Right lobe of liver (tissue), 6 donors: ENCODE data around the gene FAM168A. TPM values are rescaled to one million over a fixed set of nuclear protein-coding genes. Genes with fewer than 3 reads are reported as not detected.
A peak's percentile ranks its signal among the peaks of the same experiment; 100 is the strongest.

Experiments used
- ATAC-seq, 4 donors: fragments of 200-7000 bp; cut with Tn5 transposase; one replicate each; pipeline ENCODE4 v1.9.1; 2020; ENCODE audit warnings: mild to moderate bottlenecking in 4 of 4, moderate library complexity in 4 of 4
- DNase-seq, 3 donors: peaks; one replicate each; pipeline ENCODE4 v3.0.0-alpha.2; 2020
- H3K27ac ChIP-seq, 3 donors: fragments of 200-600 bp; one replicate each; pipeline ENCODE4 v1.8.0; 2022
- H3K27me3 ChIP-seq, 2 donors: fragments of 200-600 bp; one replicate each; pipeline ENCODE4 v1.8.0; 2022
- H3K36me3 ChIP-seq, 4 donors: fragments of 200-600 bp; sonication (generic) in 1 of 4; one replicate each; pipeline versions ENCODE4 v1.5.1 to v1.8.0; 2017 to 2022; ENCODE audit warnings: control low read depth in 1 of 4
- H3K4me1 ChIP-seq, 4 donors: fragments of 200-600 bp; sonication (generic) in 1 of 4; one replicate each; pipeline versions ENCODE4 v1.5.1 to v1.8.0; 2017 to 2022; ENCODE audit warnings: control low read depth in 1 of 4
- H3K4me3 ChIP-seq, 3 donors: fragments of 200-600 bp; one replicate each; pipeline ENCODE4 v1.8.0; 2022
- H3K9me3 ChIP-seq, 4 donors: fragments of 200-600 bp; sonication (generic) in 1 of 4; one replicate each; pipeline versions ENCODE4 v1.5.1 to v1.8.0; 2017 to 2022; ENCODE audit warnings: control low read depth in 1 of 4
- CTCF ChIP-seq, 4 donors: fragments of 200-600 bp in 3 of 4; fragments of 450-650 bp in 1 of 4; IDR thresholded peaks; one replicate each; pipeline versions ENCODE4 v1.5.1 to v1.8.0; 2016 to 2022; ENCODE audit warnings: antibody characterized with exemption in 4 of 4, mild to moderate bottlenecking in 2 of 4
- POLR2A ChIP-seq: fragments of 450-650 bp; IDR thresholded peaks from one replicate; pipeline ENCODE4 v1.6.1; 2017; ENCODE audit warnings: antibody characterized with exemption, mild to moderate bottlenecking
- WGBS: methylation state at CpG from one replicate; pipeline ENCODE4 v1.1.6; 2018; ENCODE audit warnings: low coverage, low lambda C conversion rate; ENCODE audit not compliant: insufficient coverage; ENCODE audit errors: missing lambda C conversion rate; 5-methylcytosine and 5-hydroxymethylcytosine counted together
- intact Hi-C, 2 donors: fragments of 100-400 bp; cut with DNase I; formaldehyde crosslinking; loops; one replicate each; pipeline versions ENCODE4 v1.11.2 to v1.14.1; 2022
- total RNA-seq, 6 experiments: library from RNA; depleted of rRNA in 2 of 6; stranded (reverse); fragments of >200 nt in 2 of 6; fragmentation: NEBNext Ultra II Directional in 3 of 6; extraction: Animal tissue kit (Norgen Biotek cat#: 25700) in 3 of 6; gene quantifications; one replicate each; pipeline versions ENCODE4 v1.1.0 to v1.2.4, GENCODE V29; 2016 to 2023
- donor health status: DM: no; HTN: yes; CAD: no.
- donor health status: DM: no; HTN: no; CAD: no.
- donor health status: DM: no; HTN: no; CAD: no.
- donor health status: DM: no; HTN: yes; CAD: no.
- donor health status: DM: no; HTN: yes; CAD: no.

FAM168A gene
- total RNA-seq, 6 experiments from 2014 or later: 13.0 to 21.5 (median 15.9) TPM

- Histone ChIP-seq H3K27me3 (no peaks in the 10 kb centered on the region), H3K27ac (no peak overlapping the region), H3K36me3 (no peaks in the 10 kb centered on the region), H3K4me3 (no peak overlapping the region), H3K9me3 (no peaks in the 10 kb centered on the region), H3K4me1 (no peaks in the 10 kb centered on the region)
- no peak for TF ChIP-seq POLR2A
- no peak for TF ChIP-seq CTCF (IDR thresholded peaks at IDR 0.05)
- intact Hi-C loops: no loop called here
- ATAC-seq (no peak), DNase-seq (no peak)
- WGBS: 57% methylated on average over 1 of the region's 20 CpGs
Measured at GRCh38 chr11:73367482-73368024, 230.4 kb downstream of the FAM168A start.

- Histone ChIP-seq H3K27ac (no peak overlapping the region), H3K27me3 (no peaks in the 10 kb centered on the region), H3K4me1 (no peaks in the 10 kb centered on the region), H3K36me3 (no peaks in the 10 kb centered on the region), H3K9me3 (no peaks in the 10 kb centered on the region), H3K4me3 (no peak overlapping the region)
- no peak for DNase-seq
- intact Hi-C loops: no loop called here
- TF ChIP-seq CTCF (IDR thresholded peaks at IDR 0.05): no peak
- TF ChIP-seq POLR2A: no peak
- ATAC-seq: no peak
- 64% methylated on average over 6 of the region's 6 CpGs for WGBS
Measured at GRCh38 chr11:73366953-73367352, 231.0 kb downstream of the FAM168A start.

- Histone ChIP-seq H3K36me3 (no peaks in the 10 kb centered on the region), H3K4me3 (no peak overlapping the region), H3K27me3 (no peaks in the 10 kb centered on the region), H3K27ac (no peak overlapping the region), H3K9me3 (no peaks in the 10 kb centered on the region), H3K4me1 (no peaks in the 10 kb centered on the region)
- TF ChIP-seq CTCF (IDR thresholded peaks at IDR 0.05) (no peak), POLR2A (no peak)
- peak in 1 of 4 donors; percentile 31 for ATAC-seq
- DNase-seq: no peak
- WGBS: 62% methylated on average over 4 of the region's 4 CpGs
- intact Hi-C loops: no loop called here
Measured at GRCh38 chr11:73366265-73366610, 231.7 kb downstream of the FAM168A start.

- TF ChIP-seq CTCF (IDR thresholded peaks at IDR 0.05): no peak
- no peak for TF ChIP-seq POLR2A
- ATAC-seq (no peak), DNase-seq (no peak)
- no peaks in the 10 kb centered on the region for H3K4me1 ChIP-seq
- no peak overlapping the region for H3K27ac ChIP-seq
- no peak overlapping the region for H3K4me3 ChIP-seq
- intact Hi-C loops: no loop called here
- WGBS: 80% methylated on average over 7 of the region's 24 CpGs
- no peaks in the 10 kb centered on the region for H3K36me3 ChIP-seq
- no peaks in the 10 kb centered on the region for H3K9me3 ChIP-seq
- H3K27me3 ChIP-seq: no peaks in the 10 kb centered on the region
Measured at GRCh38 chr11:73365352-73366264, 232.3 kb downstream of the FAM168A start.
